GM19455 (cell line): ENCODE measurements around the gene NOTCH4.
A peak's percentile ranks its signal among the peaks of the same experiment; 100 is the strongest.

Experiments used
- ATAC-seq: cut with Tn5 transposase; IDR thresholded peaks from one replicate; pipeline ENCODE4 v1.9.1; 2021; ENCODE audit not compliant: unreplicated experiment

The NOTCH4 gene

GRCh38 chr6:32183030-32183429, 40.8 kb downstream of the NOTCH4 start:
- no peak for ATAC-seq

- no peak for ATAC-seq
Observed at GRCh38 chr6:32182555-32182981, 41.3 kb downstream of the NOTCH4 start.

- ATAC-seq = no peak
Observed at GRCh38 chr6:32181915-32182529, 41.8 kb downstream of the NOTCH4 start.

- ATAC-seq = no peak
Observed at GRCh38 chr6:32181148-32181702, 42.6 kb downstream of the NOTCH4 start.

- no peak for ATAC-seq
Observed at GRCh38 chr6:32179766-32180405, 44.0 kb downstream of the NOTCH4 start.

GRCh38 chr6:32178547-32179440, 45.1 kb downstream of the NOTCH4 start:
- ATAC-seq = no peak

GRCh38 chr6:32177788-32178546, 45.9 kb downstream of the NOTCH4 start, which contains the start of gene RNF5:
RNF5 (plus strand) TSS chr6:32178405; CDS start chr6:32178512, 107 bp downstream.
- peak; percentile 82 for ATAC-seq

GRCh38 chr6:32177183-32177787, 46.6 kb downstream of the NOTCH4 start:
- no peak for ATAC-seq

GRCh38 chr6:32176476-32177182, 47.2 kb downstream of the NOTCH4 start:
- no peak for ATAC-seq

GRCh38 chr6:32175711-32176475, 48.0 kb downstream of the NOTCH4 start, which contains the start of gene AGPAT1:
AGPAT1 (minus strand) TSS chr6:32176084; CDS start chr6:32171496, 4,588 bp downstream.
- ATAC-seq = peak; percentile 45

- no peak for ATAC-seq
Observed at GRCh38 chr6:32175322-32175710, 48.6 kb downstream of the NOTCH4 start.

- no peak for ATAC-seq
Observed at GRCh38 chr6:32174416-32174815, 49.5 kb downstream of the NOTCH4 start.

GRCh38 chr6:32173051-32173727, 50.7 kb downstream of the NOTCH4 start:
- no peak for ATAC-seq

- ATAC-seq = no peak
Observed at GRCh38 chr6:32171234-32171633, 52.6 kb downstream of the NOTCH4 start.

- no peak for ATAC-seq
Observed at GRCh38 chr6:32170294-32170693, 53.6 kb downstream of the NOTCH4 start.

- ATAC-seq = no peak
Observed at GRCh38 chr6:32168807-32169591, 54.9 kb downstream of the NOTCH4 start.

GRCh38 chr6:32168350-32168749, 55.5 kb downstream of the NOTCH4 start:
- ATAC-seq = no peak
